Ramos (cell line): Measurements from ENCODE around the gene PRKCZ.
"Not testable (repeated sequence)": the region's sequence is repeated elsewhere in the genome, so short reads cannot be mapped to it uniquely, and the experiment has no call there.

Experiments
- in situ Hi-C: fragments of 300-500 bp; cut with MboI; formaldehyde crosslinking; loops from one replicate; pipeline ENCODE4 v1.14.3; 2022; ENCODE audit warnings: low sequenced_read_pairs; ENCODE audit not compliant: unreplicated experiment

The PRKCZ gene

DNA sequence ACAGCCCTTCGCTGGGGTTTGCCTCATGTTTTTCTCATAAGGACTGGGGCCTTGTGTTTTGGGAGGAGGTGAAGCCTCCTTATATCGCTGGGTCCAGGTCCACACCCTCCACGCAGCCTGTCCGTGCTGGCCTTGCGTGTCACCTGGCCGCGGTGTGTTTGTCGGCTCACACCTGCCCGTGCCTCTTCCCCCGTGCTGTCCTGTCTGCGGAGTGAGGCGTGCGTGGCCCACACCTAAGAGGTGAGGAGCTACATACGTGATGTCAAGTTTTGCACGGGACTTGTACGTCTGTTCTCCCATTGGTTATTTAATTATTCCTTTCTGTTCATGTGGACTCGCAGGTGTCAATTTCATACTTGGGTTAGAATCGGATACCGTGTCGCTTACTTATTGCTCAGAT lies 30.7 kb downstream of the PRKCZ start:
- in situ Hi-C loops = no loop called here

DNA sequence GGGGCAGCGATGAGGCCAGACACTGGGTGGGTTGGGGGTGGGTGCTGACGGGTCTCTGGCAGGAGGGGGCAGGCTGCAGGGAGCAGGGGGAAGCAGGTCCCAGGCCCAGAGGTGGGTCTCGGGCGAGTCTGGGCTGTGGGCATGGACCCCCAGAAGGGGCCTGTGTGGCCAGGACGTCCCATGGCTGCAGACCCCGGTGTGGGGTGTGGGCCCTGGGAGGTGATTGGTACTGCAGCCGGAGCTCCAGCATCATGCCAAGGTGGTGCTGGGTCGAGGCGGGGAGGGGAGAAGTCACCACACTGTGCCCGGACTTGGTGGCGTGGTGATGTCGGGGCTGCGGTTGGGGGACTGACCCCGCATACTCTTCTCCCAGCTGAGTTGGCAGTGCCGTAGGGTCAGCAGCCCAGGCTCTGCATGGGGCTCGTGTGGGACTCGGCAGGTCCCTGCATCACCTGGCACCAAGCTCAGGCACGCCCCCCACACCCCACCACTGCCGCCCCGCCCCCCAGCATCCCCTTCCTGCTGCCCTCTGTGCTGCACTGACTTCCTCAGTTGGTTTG lies 31.2 kb downstream of the PRKCZ start:
- in situ Hi-C loops = no loop called here

DNA sequence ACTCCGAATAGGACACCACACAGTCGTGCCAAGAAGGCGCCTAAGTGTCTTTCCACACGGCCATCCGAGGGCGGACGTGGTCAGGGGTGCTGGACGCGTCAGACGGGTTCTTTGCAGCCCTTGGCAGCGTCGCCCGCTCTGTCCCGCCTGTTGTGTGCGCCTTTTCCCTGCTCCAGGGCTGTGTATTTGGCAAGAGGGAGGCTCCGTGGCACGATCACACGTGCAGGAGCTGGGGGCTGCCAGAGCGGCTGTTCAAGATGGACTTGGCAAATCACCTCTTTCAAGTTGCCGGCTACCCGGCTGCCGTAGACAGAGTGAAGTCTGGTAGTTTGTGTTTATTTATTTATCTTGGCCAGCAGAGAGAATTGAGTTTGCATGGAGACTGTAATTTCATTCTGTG lies 31.9 kb downstream of the PRKCZ start:
- in situ Hi-C loops = no loop called here

DNA sequence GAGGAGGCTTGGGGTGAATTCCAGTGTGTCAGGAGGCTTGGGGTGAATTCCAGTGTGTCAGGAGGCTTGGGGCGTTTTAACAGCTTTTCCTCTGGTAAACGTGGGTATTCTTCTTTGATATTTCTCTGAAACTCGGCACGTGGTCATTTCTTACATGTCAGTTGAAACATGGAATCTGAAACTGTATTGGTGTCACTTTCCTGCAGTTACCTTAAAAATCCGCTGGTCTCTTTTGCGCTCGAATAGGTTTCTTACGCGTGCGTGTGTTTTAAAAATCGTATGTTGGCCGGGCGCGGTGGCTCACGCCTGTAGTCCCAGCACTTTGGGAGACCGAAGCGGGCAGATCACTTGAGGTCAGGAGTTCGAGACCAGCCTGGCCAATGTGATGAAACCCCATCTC lies 33.5 kb downstream of the PRKCZ start:
- in situ Hi-C loops = no loop called here

DNA sequence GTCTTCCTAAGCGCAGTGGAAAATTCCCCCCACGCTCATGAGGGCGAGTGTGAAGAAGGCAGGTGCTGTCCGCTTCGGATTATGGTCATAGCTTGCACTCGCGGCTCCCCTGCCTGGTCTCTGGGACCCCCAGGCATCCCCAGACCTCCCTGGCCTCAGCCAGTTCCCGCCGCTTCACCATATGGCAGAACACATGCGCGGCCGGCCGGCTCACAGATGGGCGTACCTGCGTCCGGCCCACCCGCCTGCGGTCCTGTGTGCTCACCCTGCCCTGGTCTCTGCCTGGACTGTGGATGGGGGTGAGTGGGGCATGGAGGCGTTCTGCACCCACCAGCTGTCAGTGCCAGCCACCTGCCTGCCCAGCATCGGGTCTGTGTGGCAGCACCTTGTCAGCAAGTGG lies 34.1 kb downstream of the PRKCZ start:
- in situ Hi-C loops = no loop called here

DNA sequence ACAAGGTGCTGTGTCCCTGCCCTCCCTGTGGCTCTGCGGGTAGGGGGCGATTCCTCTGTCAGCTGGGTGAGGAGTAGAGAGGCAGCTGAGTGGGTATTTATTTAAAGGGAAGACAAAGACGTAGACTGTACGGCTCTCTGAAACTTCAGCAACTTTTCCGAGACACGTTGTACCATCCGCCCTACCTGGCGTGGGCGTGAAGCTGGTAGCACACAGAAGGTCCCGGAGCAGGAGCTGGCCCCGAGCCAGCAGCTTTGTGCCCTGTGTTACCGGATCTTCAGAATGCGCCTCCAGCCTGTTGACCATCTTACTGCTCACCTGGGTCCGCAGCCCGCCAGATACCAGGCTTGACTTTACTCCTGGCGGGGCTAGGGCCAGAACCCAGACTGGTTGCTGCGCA lies 34.9 kb downstream of the PRKCZ start:
- in situ Hi-C loops = no loop called here

DNA sequence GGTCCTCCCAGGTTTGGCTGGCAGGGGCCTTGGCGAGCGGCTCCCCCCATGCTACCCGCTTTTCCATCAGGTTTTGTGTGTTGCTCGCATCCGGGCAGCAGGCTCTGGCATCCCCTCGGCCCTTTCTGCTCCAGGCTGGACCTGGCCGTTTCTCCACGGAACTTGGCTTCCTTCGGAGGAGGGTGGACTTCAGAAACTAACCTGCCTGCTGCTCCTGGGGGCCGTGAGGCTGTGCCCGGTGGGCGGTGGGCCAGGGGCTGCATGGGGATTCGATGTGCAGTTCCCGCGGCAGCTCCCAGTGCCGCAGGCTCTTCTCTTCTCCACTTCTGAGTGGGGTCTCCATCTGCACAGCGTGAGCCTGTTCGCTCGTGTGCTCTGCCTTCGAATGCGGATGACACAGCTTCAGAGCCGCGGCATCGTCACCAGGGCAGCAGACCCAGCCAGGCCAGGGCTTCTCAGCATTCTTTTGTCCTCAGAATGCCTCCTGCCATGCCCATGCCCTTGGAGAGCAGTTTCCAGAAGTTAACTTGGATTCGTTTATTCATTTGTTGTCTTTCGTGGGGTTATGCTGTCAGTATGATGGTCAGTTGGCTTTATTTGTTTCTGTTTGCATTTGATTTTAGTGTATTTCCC lies 36.4 kb downstream of the PRKCZ start:
- in situ Hi-C loops = no loop called here

DNA sequence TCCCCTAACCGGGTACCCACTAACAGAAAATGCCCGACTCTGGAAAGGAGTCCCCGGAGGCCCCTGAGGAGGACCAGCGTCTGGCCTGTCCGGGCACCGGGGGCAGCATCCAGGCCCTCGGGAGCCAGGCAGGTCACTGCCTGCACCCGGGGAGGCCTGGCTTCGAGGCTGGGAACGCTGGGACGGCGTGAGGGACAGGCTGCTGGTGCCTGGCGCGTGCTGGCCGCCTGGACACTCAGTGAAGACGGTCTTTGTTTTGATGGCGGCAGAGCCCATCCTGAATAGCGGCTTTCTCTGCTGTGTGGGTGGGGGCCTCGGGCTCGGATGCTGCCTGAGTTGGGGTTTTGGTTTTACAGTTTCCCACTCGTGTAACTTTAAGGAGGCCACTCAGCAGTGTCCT lies 37.6 kb downstream of the PRKCZ start:
- in situ Hi-C loops = no loop called here

DNA sequence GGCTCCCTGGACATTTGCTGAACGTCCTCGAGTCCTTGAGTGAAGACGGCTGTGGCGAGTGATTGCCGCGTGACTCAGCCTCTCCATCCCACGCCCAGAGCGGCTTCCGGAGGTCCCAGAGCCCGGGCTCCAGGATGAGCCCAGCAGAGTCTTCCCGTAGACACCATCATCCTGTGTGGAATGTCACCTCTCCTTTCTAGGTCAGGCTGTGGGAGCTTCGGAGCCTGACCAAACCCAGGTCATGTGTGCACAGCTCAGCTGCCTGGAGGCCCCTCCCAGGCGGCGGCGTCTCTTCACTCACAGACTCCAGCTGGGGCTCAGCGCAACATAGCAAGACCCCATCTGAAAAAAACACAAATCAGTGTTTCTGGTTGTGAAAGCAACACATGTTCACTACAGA lies 38.2 kb downstream of the PRKCZ start:
- in situ Hi-C loops = no loop called here

DNA sequence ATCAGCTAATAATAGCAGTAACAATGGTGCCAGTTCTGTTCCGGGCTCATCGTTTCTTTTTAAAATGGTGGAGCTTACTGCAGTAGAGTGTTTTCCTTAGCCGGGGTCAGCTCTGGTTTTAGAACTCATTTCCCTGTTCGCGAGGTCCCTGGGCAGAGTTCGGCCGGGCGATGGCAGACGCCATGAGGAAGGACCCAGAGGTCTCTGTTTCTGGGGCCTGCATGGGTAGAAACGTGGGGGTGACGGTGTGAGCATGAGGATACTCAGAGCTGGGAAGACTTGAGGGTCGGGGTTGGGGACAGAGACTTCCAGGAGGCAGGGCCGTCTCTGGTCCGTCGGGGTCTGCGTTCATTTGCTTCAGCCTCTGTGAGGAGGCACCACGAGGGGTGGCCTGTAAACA lies 38.8 kb downstream of the PRKCZ start:
- in situ Hi-C loops = no loop called here

DNA sequence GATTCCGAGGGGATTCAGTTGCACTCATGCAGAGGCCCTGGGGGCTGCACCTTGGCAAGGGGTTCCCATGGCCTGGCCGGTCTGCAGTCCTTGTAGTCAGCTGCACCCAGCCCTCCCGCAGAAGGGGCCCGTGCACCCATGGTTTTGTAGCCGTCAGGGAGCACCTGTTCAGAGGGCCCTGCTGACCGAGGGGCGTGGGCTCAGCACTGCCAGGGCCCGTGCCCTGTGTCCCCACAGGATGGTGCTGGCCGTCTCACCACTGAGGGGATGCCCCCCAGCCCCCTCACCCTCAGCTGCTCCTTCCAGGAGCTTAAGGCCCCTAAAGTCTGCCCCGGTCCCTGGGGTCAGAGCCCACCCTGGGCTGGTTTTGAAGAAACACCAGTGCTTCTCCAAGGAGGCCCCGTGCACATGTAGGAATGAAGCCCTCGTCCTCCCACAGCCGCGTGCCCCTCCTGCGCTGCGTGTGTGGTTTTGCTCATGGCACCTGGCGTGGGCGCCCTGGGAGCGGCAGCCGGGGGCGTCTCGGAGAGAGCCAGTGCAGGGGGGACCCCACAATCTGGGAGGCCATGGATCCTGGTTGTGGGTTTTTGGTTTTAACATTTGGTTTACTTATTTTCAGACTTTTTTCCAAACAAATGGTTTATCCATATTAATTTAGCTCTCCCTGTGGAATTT lies 40.1 kb downstream of the PRKCZ start:
- in situ Hi-C loops = no loop called here

DNA sequence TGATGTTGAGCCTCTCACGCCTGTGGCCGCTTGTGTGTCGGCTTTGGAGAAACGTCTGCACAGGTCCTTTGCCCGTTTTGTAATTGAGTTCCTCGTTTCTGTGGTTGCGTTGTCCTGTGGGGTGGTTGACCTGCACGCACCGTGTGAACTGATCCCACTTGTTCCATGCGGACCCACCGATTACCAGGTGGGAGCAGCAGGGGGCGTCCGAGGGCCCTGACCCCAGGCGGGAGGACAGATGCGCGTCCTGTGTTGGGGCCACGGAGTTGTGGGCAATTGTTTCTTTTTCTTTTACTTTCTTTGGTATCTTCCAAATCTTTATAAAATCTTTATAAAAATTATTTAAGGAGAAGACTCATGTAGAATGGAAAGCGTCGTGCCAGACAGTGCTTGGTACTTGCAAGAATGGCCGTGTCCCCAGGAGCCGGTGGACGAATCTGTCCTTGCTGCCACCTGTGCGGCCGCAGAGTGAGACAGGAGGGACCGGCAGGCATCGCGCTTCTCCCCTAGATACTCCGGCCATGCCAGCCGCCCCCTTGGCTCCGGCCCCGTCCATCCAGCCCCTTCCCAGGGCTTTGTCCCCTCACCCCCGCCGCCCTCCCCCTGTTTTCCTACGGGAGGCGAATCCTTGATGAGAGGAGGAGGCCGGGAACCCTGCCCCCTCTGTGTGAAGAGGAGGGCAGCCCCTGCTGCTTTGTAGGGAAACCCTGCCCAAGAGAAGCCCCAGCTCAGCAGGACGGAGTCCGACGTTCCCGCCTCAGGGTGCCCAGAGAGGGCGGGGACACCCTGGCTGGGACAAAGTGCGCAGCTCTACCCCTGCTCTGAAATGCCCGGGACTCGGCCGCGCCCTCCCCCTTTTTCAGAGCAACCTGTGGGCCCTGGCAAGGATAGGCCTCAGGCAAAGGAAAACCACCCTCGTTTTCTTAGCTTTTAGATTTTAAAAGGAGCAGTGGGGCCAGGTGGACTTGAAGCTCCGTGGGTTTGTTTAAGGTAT lies 41.7 kb downstream of the PRKCZ start:
- in situ Hi-C loops = no loop called here

DNA sequence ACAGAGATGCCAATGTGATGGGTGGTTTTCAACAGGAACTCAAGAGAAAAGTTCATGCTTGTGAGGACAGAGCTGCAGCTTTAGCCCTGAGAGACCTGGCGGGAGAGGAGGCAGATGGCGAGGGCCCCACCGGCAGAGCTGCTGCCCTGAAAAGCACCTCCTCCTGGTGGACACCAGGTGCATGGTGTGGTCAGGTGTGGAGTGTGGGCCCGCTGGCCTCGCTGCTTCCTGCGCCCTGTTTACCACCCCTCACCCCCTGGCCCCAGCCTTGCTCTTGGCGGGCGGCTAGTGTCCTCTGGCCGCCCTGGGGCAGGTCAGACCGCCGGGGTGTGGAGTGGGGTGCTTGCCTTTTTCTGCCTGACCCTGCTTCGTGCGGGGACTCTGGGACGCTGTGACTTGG lies 42.8 kb downstream of the PRKCZ start:
- in situ Hi-C loops = no loop called here

DNA sequence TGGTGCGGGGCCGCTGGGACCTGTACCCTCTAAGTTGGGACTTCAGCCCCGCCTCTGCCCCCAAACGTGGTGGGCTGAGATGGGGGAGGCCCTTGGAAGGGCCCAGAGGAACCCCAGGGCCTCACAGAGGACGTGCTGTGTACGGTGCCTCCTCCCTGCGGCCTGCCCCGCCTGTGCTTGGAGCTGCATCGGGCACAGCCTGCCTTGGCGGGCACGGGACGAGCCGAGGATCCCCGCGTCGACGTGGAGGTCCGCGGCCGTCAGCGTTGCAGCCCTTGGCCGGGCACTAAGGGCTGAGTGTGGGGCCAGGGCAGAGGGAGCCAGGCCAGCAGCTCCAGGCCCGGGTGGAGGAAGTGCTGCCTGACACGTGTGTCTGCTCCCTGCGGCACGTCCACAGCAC lies 43.4 kb downstream of the PRKCZ start:
- in situ Hi-C loops = no loop called here

DNA sequence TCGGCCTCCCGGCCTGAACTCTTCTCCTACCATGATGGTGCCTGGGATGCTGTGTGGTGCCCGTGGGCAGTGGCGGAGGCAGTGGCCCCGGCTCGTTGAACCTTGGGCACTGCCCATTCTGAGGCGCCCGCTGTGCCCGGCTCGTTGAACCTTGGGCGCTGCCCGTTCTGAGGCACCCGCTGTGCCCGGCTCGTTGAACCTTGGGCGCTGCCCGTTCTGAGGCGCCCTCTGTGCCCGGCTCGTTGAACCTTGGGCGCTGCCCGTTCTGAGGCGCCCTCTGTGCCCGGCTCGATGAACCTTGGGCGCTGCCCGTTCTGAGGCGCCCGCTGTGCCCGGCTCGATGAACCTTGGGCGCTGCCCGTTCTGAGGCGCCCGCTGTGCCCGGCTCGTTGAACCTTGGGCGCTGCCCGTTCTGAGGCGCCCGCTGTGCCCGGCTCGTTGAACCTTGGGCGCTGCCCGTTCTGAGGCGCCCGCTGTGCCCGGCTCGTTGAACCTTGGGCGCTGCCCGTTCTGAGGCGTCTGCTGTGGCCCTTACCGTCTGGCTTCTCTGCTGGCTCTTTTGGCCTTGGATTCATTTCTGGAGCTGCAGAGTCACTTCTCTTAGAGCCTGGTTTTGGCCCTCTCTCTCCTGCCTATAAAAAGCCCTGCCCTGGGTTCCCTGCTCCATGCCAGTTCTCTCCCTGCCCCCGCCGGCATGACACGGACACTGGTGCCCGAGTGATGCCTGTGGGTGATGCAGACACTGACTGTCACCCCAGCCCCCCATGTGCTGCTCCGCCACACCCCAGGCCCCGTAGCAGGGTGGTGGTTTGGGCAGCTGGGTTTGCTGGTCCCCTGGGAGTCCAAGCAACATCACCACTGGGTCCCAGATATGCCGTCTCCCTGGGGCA lies 44.3 kb downstream of the PRKCZ start:
- in situ Hi-C loops = not testable (repeated sequence)

DNA sequence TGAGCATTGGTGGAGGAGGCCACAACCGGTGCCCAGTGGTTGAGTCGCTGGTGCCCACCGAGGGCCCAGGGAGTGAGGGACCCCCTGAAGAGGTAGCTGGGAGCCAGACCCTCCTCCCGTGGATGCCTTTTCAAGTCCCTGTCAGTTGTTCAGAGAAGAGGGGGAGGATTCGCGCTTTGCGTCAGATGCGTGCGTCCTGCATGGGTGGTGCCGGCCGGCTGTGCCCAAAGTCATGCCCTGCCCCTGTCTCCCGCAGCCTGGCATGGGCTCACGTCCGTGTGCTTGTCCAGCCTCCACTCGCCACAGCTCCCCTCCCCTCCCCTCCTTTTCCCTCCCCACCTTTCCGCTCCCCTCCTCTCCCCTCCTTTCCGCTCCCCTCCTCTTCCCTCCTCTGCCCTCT lies 45.2 kb downstream of the PRKCZ start:
- in situ Hi-C loops = no loop called here

DNA sequence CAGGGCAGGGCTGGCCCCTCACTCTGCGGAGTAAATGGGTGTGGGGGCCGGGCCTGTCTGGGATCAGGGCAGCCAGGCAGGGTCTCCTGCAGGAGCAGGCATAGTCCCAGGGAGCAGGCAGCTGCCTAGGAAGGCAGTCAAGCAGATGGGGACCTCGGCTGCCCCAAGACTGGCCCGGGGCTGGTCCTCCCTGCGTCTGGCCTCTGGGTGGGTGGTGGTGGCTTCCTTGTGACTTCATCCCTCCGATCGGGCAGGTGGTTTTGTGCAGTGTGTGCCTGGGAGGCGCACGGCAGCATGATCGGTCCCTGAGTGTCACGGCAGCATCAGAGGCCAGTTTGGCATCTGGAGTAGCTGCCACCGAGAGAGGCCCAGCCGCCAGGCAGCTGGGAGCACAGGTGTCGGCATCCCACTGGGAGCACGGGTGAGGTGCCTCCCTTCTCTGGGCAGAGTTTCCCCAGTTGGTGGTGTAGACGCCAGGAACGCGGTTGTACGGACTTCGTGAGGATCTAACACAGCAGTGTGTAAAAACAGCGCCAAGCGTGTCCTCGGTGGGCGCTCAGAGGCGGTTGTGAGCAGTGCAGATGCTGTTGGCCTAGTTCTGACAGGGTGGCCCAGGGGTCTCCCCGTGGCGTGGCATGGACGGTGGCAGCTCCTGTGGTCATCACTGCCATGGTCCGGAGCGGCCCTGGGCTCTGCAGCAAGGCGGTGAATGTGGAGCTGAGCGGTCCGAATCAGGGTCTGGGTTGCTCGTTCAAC lies 45.9 kb downstream of the PRKCZ start:
- in situ Hi-C loops = no loop called here

DNA sequence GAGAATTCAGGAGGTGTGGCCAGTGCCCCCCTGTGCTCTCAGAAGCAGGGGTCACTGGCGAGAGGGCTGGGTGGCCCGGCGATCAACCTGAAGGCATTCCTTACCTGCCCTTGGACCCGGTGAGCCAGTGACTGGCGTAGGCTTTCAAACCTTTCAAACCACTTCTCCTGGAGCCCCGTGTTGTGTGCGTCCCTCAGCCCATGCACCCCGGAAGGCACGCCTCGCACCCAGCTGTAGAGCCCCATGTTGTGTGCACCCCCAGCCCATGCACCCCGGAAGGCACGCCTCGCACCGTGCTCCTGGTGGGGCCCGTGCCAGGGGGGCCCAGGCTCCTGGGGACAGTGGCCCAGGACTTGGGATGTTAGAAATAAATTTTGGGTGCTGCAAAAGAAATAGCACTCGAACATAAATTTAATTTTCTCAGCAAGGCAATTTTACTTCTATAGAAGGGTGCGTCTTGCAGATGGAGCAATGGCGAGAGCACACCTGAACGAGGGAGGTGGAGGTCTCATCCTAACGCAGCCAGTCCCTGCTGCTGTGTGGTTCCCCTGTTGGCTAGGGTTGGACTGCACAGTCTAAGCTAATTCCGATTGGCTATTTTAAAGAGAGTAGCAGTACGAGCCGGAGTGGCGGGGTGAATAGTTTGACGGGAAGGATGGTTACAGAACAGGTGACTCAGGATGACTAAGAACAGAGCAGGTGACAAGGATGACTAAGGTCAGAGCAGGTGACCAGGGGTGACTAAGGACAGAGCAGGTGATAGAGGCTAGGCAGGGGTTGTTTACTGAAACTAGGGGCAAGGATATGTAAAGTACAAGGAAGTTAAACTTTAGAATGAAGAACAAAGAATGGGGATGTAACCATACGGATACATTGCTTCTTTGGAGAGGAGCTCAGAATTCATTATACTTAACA lies 47.4 kb downstream of the PRKCZ start:
- in situ Hi-C loops = no loop called here
